ENCODE measurements around the gene RBBP5. TPM values are rescaled to one million over a fixed set of nuclear protein-coding genes. Genes with fewer than 3 reads are reported as not detected.

RBBP5 gene
- total RNA-seq, 4 donors from 2014 or later: 12.8 to 21.5 (median 19.0) TPM

GRCh38 chr1:205075642-205076155 is 46.1 kb downstream of the RBBP5 start:
- H3K36me3 ChIP-seq: no peaks in the 10 kb centered on the region
- H3K27me3 ChIP-seq: no peaks in the 10 kb centered on the region
- DNase-seq (ENCODE audit: low spot score in 2 of 2): peak; percentile 44 to 62
- WGBS: 62% methylated on average over 7 of the region's 7 CpGs
- H3K4me3 ChIP-seq: no peak overlapping the region
- no peak overlapping the region for H3K27ac ChIP-seq
- TF ChIP-seq EP300 (IDR thresholded peaks at IDR 0.05): no peak
- no peak for TF ChIP-seq POLR2A (IDR thresholded peaks at IDR 0.05)
- no peak for TF ChIP-seq CTCF (IDR thresholded peaks at IDR 0.05)
- no peak for TF ChIP-seq POLR2AphosphoS5 (IDR thresholded peaks at IDR 0.05)
- H3K4me1 ChIP-seq: peaks cover 36% of the 10 kb centered on the region
- H3K9me3 ChIP-seq: no peaks in the 10 kb centered on the region

- 88% methylated on average over 4 of the region's 7 CpGs for WGBS
- Histone ChIP-seq H3K36me3 (no peaks in the 10 kb centered on the region), H3K4me3 (no peak overlapping the region), H3K4me1 (peaks cover 36% of the 10 kb centered on the region), H3K9me3 (no peaks in the 10 kb centered on the region), H3K27me3 (no peaks in the 10 kb centered on the region), H3K27ac (no peak overlapping the region)
- DNase-seq (ENCODE audit: low spot score in 2 of 2): peak in 1 of 2 donors; percentile 39
- no peak for TF ChIP-seq CTCF (IDR thresholded peaks at IDR 0.05)
- no peak for TF ChIP-seq EP300 (IDR thresholded peaks at IDR 0.05)
Observed at GRCh38 chr1:205074513-205074912, 47.3 kb downstream of the RBBP5 start.

GRCh38 chr1:205074084-205074483 is 47.7 kb downstream of the RBBP5 start:
- no peaks in the 10 kb centered on the region for H3K27me3 ChIP-seq
- no peaks in the 10 kb centered on the region for H3K36me3 ChIP-seq
- peak overlapping the region; percentile 78 for H3K27ac ChIP-seq
- peaks cover 36% of the 10 kb centered on the region for H3K4me1 ChIP-seq
- 94% methylated on average over 11 of the region's 11 CpGs for WGBS
- no peak for TF ChIP-seq EP300 (IDR thresholded peaks at IDR 0.05)
- no peak for TF ChIP-seq POLR2A (IDR thresholded peaks at IDR 0.05)
- TF ChIP-seq POLR2AphosphoS5 (IDR thresholded peaks at IDR 0.05): no peak
- no peak for TF ChIP-seq CTCF (IDR thresholded peaks at IDR 0.05)
- H3K9me3 ChIP-seq: no peaks in the 10 kb centered on the region
- peak in 1 of 2 donors; percentile 50 for DNase-seq (ENCODE audit: low spot score in 2 of 2)
- H3K4me3 ChIP-seq: no peak overlapping the region

GRCh38 chr1:205073511-205073910 is 48.3 kb downstream of the RBBP5 start:
- Histone ChIP-seq H3K27ac (peak overlapping the region; percentile 78), H3K4me3 (no peak overlapping the region), H3K9me3 (no peaks in the 10 kb centered on the region), H3K27me3 (no peaks in the 10 kb centered on the region), H3K36me3 (no peaks in the 10 kb centered on the region), H3K4me1 (peaks cover 36% of the 10 kb centered on the region)
- WGBS: 78% methylated on average over 8 of the region's 12 CpGs
- no peak for TF ChIP-seq CTCF (IDR thresholded peaks at IDR 0.05)
- TF ChIP-seq POLR2AphosphoS5 (IDR thresholded peaks at IDR 0.05): no peak
- no peak for TF ChIP-seq POLR2A (IDR thresholded peaks at IDR 0.05)
- TF ChIP-seq EP300 (IDR thresholded peaks at IDR 0.05): no peak
- peak in 1 of 2 donors; percentile 73 for DNase-seq (ENCODE audit: low spot score in 2 of 2)

- TF ChIP-seq POLR2AphosphoS5 (IDR thresholded peaks at IDR 0.05) (no peak), CTCF (IDR thresholded peaks at IDR 0.05) (no peak), POLR2A (IDR thresholded peaks at IDR 0.05) (no peak), EP300 (IDR thresholded peaks at IDR 0.05) (no peak)
- WGBS: 67% methylated on average over 4 of the region's 8 CpGs
- peak in 1 of 2 donors; percentile 49 for DNase-seq (ENCODE audit: low spot score in 2 of 2)
- Histone ChIP-seq H3K9me3 (no peaks in the 10 kb centered on the region), H3K27me3 (no peaks in the 10 kb centered on the region), H3K4me1 (peaks cover 30% of the 10 kb centered on the region), H3K36me3 (no peaks in the 10 kb centered on the region), H3K4me3 (no peak overlapping the region), H3K27ac (peak overlapping the region; percentile 78)
Observed at GRCh38 chr1:205072881-205073280, 48.9 kb downstream of the RBBP5 start.
